Activated gamma-delta T cell (primary cell): ENCODE measurements around the gene FBXL14.
"Not testable (repeated sequence)": the region's sequence is repeated elsewhere in the genome, so short reads cannot be mapped to it uniquely, and the experiment has no call there.

ENCODE experiments used
- DNase-seq: peaks from one replicate; lab custom pipeline; 2025; lab: John Stamatoyannopoulos, UW

Gene FBXL14

DNA sequence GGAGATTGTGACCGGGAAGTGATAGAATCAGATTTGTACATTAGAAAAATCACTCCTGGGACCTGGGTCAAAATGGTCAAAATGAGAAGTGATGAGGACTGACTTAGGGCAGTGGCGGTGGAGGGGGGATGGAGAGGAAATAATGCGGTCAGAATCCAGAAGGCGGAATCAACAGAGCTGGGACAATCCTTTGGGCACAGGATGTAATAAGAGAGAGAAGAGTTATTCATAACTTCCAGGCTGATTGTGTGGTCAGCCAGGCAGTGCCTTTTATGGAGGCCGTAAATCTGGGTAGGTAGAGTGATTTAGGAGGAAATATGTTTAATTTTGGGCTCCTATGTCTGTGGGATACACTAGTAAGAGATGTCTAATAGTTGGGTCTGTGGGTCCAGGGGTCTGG, 21.6 kb downstream of the FBXL14 start:
- DNase-seq: no peak

DNA sequence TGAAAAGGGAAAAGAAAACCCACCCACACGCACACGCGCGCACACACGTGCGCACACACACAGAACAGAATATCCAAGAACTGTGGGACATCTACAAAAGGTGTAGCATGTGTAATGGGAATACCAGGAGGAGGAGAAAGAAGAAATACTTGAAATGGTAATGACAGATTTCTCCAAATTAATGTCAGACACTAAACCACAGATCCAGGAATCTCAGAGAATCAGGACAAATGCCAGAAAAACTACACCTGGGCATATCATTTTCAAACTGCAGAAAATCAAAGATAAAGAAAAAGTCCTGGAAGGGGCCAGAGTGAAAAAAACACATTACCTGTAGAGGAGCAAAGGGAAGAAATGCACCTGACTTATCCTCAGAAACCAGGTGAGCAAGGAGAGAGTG, 26.5 kb downstream of the FBXL14 start:
- no peak for DNase-seq

DNA sequence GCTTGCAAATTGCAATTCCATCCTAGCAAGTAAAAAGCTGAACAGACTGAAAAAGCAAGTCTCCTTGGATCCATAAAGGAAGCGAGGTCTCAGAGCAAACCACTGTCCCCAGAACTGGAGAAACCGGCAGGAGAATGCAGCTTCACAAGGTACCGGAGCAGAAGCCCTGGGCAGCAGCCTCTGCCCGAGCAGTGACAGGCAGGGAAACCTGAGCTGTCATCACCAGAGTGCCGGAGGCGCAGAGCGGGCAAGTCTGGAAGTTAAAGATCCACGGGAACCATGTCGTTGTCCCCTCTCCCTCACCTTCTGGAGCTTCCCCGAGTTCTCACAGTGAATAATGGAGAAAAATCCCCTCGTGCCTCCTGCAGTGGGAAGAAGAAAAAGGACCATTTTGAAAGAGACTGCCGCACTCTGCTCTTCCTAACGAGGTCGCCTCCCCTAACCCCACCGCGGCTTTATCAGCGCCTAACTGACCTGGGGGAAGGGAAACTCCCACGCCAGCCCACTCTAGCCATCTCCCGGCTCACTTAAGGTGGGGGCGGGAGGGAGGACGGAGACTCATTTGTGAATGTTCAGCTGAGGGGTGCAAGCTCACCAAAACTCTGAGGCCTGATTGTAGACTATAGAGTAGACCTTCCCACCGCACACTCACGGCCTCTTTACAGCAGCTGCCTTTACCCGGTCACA, 27.8 kb downstream of the FBXL14 start:
- DNase-seq: no peak

GRCh38 chr12:1565172-1565571, 29.2 kb downstream of the FBXL14 start:
- no peak for DNase-seq

DNA sequence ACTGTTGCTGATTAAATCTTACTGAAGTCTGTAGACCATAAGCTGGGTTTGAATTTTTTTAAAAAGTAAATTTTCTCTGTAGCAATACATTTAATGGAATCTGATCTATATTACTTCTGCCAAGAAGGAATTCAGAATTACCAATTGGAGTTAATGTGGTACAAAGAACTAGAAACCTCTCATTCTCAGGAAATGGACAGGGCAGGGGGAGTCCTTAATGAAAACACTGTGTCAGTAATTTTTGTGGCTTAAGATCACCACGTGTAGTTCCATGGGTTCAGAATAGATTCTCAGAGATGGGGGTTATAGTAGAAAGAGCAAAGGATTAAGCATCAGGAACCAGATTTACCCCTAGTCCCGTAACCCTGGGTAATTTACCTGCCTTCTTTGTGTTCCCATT, 30.3 kb downstream of the FBXL14 start:
- DNase-seq: no peak

GRCh38 chr12:1562813-1563407, 31.5 kb downstream of the FBXL14 start:
- no peak for DNase-seq

DNA sequence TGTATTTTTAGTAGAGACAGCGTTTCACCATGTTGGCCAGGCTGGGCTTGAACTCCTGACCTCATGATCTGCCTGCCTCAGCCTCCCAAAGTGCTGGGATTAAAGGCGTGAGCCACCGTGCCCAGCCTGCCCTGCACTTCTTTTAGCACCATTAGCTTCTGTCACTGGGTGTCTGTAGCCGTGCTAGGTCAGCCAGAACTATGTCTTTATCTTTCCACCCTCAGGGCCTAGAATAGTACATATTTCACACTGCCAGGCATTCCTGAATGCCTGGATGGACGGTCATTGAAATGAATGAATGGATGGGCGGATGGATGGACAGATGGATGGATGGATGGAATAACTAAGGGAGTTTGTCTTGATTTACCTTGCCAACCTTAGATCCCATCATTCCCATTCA, 33.7 kb downstream of the FBXL14 start:
- DNase-seq: no peak

DNA sequence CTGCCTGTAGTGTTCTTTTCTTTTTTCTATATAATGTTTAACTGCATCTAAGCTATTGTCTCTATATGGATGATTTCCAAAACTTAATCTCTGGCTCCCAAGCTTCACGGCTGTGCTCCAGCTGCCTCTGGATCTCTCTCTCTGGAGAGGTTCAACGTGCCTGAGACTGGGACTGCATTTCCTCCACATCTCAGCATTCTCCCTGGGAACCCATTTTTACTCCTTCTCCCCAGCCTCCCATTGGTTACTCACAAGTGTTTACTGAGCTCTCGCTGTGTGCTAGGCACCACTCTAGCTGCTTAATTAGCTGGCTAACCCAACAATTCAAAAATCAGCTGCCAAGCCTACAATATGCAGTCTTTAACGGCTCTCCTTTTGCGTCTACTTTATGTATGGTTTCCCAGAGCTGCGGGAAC, 34.7 kb downstream of the FBXL14 start:
- no peak for DNase-seq

DNA sequence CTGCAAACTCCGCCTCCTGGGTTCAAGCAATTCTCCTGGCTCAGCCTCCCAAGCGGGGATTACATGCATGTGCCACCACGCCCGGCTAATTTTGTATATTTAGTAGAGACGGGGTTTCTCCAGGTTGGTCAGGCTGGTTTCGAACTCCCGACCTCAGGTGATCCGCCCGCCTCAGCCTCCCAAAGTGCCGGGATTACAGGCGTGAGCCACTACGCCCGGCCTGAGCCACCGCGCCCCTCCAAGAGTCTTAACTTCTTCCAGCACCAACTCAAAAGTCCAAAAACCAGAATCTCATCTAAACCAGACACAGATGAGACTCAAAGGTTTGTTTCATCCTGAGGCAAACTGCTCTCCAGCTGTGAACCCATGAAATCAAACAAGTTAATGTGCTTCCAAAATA, 36.3 kb downstream of the FBXL14 start:
- not testable (repeated sequence) for DNase-seq

DNA sequence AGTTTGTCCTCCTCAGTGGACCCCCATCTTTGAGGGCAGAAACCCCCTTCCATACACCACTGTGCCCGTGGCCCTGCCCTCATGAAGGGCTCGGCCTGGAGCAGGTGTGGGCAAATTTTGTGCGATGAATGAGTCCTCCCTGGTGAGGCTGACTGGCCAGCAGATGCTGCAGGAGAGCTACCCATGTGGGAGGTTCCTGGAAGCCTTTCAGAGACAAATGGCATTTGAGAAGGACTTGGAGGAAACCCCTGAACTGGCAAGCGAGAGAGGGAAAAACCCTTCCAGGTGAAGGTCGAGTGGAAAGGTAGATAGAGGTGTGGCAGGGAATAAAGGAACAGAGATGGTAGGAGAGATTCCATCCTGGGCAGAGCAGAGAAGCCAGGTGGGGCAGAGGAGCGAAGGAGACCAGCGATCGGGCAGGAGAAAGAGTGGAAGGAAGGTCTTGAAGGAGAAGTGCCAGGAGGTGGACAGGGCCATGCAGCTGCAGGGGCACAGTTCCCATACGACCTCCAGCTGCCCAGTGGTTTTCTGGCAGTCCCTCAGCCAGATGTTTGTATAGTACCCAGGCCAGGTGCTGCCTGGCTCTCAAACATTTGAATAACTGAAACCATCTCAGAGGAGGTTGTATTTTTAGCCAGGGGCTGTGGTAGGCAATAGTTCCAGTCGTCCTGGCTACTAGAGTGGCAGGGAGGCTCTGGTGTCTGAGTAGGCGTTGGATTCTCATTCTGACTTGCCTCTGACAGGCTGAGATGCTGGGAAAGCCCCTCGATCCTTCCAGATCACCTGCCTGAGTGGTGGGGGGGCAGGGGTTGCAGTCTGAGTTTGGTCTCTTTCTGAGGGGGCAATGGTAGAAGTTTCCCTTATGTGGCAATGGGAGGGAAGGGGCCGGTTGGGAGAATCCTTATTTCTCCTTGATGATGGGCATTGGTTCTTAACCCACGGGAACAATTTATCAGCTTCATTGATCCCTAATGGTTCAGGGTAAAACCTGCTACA, 40.1 kb downstream of the FBXL14 start:
- no peak for DNase-seq

GRCh38 chr12:1553536-1553935, 40.8 kb downstream of the FBXL14 start:
- DNase-seq: no peak

DNA sequence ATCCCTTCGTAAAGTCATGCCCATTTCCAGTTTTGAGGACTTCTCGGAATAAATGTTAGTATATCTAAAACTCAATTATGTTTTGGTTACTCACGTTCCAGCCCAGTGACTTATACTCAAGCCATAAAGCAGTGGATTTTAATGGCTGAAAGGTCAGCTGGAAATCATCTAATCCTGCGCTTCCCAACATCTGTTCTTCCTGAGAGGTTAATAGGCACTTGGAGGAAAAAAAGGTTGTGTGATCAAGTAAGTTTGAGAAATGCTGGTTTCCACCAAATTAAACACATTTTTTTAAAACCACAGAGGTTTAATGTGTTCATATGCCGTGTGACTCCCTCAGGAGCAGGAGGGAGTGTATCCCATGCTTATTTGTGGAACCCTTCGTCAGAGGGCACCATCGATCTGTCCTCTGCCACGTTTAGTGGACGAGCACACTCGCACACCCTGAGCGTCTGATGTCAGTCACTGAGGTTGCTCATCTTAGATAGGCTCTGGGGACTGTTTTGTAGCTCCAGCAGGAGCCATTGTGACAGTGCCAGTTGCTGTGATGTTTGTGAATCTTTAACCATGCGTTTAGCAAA, 41.4 kb downstream of the FBXL14 start:
- DNase-seq: no peak

GRCh38 chr12:1552171-1552570, 42.2 kb downstream of the FBXL14 start:
- no peak for DNase-seq

DNA sequence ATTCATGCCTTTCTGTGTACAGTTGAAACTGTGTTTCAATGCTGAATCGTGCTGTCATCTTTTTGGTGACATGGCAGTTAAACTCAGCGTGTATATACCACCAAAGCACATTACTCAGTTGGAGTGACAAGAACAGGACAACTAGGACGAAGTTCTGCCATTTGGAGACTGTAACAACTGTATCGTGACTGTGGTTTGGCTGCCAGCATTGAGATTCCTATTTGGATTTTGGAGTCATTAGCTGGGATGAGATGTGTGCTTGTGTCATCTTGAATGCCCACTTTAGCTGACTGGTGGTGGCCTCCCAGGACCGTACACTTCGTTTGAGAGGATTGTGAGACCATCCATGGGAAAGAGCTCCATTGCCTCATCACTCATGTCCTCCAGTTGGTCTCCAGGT, 42.9 kb downstream of the FBXL14 start:
- DNase-seq: no peak

DNA sequence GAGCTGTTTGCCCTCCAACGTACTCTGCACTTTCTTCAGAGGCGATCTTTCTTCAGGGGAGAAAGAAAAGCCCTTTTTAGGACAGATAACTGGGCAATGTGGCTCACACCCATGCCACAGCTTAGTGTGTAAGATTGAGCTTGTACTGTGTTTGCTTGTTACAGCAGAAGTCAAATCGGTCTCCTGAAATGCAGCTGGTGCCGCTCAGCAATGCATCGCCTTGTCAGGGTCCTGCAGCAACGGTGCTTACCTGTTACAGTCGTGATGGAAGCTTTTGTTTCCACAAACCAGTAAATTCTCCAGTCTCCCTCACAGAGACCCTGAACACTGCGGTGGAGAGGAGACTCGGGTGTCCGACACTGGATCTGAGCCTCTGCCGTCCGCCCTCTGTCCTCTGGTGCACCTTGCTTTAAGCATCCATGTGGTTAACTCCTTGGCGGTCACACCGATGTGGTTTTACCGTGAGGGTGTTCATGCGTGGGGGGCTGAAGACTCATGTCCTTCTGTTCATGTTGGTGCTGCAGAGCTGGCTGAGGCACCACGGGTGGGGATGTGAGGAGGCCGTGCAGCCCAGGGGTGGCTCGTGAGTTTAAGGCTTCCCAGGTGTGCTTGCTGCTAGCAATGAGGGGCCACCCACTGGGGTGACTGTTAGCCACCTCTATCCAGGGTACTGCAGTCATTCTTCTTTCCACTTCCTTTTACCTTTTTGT, 47.3 kb downstream of the FBXL14 start:
- DNase-seq: no peak

DNA sequence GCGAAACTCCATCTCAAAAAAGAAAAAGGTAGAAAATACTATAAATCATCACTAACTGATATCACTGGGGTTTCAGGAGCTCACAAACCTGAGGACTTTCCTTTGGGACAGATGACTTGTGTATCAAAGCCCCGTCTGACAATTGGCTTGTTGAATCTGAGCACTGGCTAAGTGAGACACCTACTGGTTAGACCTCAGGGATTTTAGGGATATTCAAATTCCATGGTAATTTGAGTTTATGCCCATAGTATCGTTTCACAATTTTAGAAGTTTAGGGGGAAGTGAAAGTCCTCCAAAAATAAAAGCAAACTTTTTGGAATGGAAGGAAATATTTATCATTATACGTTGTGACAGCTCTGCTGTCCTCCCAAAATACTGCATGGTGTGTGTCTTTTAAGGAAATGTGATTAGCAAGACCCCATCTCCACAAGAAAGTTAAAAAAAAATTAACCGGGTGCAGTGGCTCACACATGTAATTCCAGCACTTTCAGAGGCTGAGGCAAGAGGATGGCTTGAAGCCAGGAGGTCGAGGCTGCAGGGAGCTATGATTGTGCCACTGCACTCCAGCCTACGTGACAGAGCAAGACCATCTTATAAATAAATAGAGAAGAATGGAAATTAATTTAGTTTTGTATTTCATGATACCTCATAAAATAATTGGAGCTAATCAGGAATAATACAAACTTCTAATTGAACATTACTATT, 49.2 kb downstream of the FBXL14 start:
- DNase-seq: no peak

DNA sequence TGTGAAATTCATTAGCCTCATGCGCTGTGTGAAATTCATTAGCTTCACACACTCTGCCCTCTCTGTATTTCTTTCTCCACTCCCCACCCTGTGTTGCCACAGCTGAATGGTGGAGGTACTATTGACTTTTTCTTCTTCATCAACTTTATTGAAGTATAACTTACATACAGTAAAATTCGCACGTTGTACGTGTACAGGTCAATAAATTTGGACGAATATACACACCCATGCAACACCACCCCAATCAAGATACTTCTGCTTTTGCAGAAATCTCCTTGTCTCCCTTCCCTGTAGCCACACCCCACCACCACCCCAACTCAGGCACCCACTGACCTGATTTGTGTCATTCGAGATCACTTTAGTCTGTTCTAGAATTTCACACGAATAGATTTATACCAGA, 51.8 kb downstream of the FBXL14 start:
- no peak for DNase-seq

- no peak for DNase-seq
Measured at GRCh38 chr12:1540690-1541089, 53.7 kb downstream of the FBXL14 start.

GRCh38 chr12:1539135-1539534, 55.2 kb downstream of the FBXL14 start:
- no peak for DNase-seq

DNA sequence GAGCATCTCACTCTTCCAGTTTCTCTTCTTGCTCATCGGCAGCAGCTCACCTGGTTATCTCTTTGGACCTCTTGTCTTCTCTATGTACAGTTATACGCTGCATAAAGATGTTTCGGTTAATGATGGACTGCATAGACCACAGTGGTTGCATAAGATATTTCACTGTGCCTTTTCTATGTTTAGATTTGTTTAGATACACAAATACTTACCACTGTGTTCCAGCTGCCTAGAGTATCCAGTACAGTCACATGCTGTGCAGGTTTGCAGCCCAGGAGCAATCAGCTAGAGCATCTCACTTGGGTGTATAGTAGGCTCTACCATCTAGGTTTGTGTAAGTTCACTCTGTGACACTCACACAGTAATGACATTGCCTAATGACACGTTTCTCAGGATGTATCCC, 57.6 kb downstream of the FBXL14 start:
- no peak for DNase-seq

GRCh38 chr12:1534748-1535147, 59.6 kb downstream of the FBXL14 start:
- DNase-seq: no peak
